ENCODE results near the gene RTN4R.

The RTN4R gene

DNA sequence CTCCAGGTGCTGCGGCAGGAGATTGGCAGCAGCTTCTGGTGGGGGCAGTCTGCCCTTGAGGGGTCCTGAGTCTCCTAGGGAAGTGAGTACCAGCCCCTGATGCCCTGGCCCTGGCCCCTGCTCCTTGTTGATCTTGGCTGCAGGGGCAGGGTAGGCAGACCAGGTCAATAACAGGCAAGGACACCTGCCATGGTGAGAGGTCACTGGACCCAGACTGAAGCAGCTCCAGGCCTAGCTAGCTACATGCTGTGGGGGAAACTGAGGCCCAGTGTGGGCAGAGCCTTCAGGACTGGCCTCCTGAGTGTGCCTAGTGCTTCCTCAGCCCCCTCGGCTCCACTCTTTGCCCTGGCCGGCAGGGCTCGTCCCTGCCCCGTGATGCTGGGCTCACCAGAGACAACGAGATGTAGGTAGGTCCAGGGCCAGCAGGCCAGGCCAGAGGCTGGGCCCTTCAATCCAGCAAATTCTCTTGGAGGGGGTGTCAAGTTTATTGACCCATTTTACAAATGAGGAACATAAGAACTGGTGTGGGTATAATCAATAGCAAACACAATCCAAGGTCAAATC, 20.4 kb downstream of the RTN4R start:
- TF ChIP-seq, protein P1, sequence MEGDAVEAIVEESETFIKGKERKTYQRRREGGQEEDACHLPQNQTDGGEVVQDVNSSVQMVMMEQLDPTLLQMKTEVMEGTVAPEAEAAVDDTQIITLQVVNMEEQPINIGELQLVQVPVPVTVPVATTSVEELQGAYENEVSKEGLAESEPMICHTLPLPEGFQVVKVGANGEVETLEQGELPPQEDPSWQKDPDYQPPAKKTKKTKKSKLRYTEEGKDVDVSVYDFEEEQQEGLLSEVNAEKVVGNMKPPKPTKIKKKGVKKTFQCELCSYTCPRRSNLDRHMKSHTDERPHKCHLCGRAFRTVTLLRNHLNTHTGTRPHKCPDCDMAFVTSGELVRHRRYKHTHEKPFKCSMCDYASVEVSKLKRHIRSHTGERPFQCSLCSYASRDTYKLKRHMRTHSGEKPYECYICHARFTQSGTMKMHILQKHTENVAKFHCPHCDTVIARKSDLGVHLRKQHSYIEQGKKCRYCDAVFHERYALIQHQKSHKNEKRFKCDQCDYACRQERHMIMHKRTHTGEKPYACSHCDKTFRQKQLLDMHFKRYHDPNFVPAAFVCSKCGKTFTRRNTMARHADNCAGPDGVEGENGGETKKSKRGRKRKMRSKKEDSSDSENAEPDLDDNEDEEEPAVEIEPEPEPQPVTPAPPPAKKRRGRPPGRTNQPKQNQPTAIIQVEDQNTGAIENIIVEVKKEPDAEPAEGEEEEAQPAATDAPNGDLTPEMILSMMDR (IDR thresholded peaks at IDR 0.05): no peak
- DNase-seq: no peak
- no peaks in the 10 kb centered on the region for H3K36me3 ChIP-seq
- intact Hi-C loops (cut with DNase I; ENCODE audit: low total_unique reads): no loop called here
- H3K9me3 ChIP-seq: no peaks in the 10 kb centered on the region
- no peak overlapping the region for H3K4me3 ChIP-seq
- H3K27ac ChIP-seq: no peak overlapping the region
- peaks cover 0 to 5% of the 10 kb centered on the region in 2 donors for H3K27me3 ChIP-seq
- peaks cover 0 to 28% (median 12%) of the 10 kb centered on the region in 4 donors for H3K4me1 ChIP-seq

DNA sequence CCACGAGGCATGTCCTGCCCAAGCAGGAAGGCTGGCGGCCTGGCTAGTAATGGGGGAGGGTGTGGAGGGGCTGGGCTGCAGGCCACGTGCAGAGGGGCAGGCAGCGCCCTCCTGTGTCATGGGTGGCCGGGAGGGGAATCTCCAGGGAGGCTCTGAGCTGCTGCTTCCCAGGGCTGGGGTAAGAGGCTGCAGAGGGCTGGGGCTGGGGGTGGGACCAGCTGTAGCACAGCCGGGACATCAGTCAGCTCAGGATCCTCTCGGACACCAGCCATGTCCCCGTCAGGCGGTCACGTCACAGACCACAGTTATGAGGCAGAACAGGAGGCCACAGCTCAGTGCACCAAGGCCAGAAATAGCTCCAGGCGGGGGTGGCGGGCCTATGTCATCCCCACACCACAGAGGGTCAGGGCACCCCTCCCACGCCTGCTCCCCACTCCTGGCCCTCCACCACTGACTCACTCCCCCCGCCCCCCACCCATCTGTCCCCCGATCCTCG, 21.1 kb downstream of the RTN4R start:
- Histone ChIP-seq H3K4me3 (no peak overlapping the region), H3K27ac (no peak overlapping the region), H3K4me1 (peaks cover 0 to 28% (median 12%) of the 10 kb centered on the region in 4 donors), H3K36me3 (peaks cover 0 to 2% (median 0%) of the 10 kb centered on the region in 3 donors), H3K9me3 (no peaks in the 10 kb centered on the region), H3K27me3 (peaks cover 0 to 5% of the 10 kb centered on the region in 2 donors)
- no peak for DNase-seq
- TF ChIP-seq, protein P1 (IDR thresholded peaks at IDR 0.05): no peak
- intact Hi-C loops (cut with DNase I; ENCODE audit: low total_unique reads): no loop called here

DNA sequence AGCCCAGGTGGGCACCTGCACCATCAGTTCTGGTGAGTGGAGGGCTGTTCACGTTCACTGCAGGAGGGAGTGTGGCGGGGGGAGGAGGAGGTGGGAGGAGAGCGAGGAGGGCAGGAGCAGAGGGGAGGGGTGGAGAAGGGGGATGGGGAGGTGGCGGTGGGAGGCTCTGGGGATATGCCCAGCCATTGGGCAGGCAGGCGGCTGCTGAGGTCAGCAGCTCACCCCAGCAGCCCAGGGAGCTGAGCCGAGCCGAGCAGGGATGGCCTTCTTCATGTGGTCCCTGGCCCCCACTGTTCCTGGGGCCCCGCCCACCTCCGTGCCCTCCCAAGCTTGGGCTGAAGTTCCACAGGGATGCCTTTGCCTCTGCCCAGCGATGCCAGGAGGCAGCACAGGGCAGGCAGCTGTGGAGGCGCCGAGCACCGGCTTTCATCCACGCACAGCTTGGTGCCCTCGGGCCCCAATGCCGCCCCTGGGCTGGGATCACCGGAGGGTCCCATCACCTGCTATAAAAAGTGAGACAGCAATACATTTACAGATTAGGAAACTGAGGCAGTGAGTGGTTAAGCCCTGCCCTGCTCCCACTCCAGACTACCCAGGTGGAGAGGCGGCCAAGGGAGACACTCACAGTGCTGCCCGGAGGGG, 21.6 kb downstream of the RTN4R start:
- no peaks in the 10 kb centered on the region for H3K9me3 ChIP-seq
- H3K27ac ChIP-seq: no peak overlapping the region
- peaks cover 0 to 3% (median 0%) of the 10 kb centered on the region in 3 donors for H3K36me3 ChIP-seq
- H3K4me3 ChIP-seq: no peak overlapping the region
- intact Hi-C loops (cut with DNase I; ENCODE audit: low total_unique reads): no loop called here
- DNase-seq: no peak
- peaks cover 0 to 5% of the 10 kb centered on the region in 2 donors for H3K27me3 ChIP-seq
- TF ChIP-seq, protein P1 (IDR thresholded peaks at IDR 0.05): no peak
- H3K4me1 ChIP-seq: peaks cover 0 to 28% (median 12%) of the 10 kb centered on the region in 4 donors

DNA sequence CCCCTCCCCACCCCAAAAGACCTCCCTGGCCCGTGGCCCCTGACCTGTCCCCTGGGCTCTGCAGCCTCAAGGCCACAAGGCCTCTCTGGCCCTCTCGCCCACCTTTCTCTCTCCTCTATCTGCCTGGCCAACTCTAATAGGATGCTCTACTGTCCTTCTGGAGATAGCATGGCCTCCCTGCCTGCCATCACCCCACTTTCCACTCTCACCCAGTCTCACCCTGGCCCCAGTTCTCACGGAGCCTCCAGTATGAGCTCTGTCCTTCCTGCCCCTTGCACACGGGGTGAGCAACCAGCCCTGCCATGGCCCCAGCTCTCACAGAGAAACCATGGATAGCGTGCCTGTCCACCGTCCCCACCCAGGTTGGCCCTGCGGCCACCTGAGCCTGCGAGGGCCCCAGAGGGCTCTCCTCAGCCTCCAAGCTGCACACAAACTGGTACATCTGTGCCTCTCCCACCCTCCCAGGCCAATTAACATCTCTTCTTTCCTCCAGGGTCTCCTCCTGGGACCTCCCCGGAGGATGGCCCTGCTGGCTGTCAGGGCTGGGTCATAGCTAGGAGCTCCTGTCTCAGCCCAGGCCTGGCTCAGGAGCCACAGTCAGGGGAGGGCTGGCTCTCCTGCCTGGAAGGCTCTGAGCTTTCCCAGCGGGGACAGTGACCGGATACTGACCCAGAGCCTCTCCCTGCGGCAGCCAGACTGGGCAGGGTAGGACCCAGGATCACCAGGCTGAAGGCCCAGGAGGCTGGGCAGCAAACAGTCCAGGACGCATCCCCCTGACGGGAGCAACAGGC, 22.3 kb downstream of the RTN4R start:
- H3K4me1 ChIP-seq: peaks cover 0 to 28% (median 12%) of the 10 kb centered on the region in 4 donors

More for the DNA sequence above, 22.3 kb downstream of the RTN4R start:
- no peak overlapping the region for H3K4me3 ChIP-seq
- no peak overlapping the region for H3K27ac ChIP-seq
- H3K27me3 ChIP-seq: peaks cover 0 to 7% of the 10 kb centered on the region in 2 donors
- TF ChIP-seq, protein P1 (IDR thresholded peaks at IDR 0.05): no peak
- intact Hi-C loops (cut with DNase I; ENCODE audit: low total_unique reads): no loop called here
- no peak for DNase-seq
- H3K9me3 ChIP-seq: no peaks in the 10 kb centered on the region
- H3K36me3 ChIP-seq: peaks cover 0 to 3% (median 0%) of the 10 kb centered on the region in 3 donors
